HepG2 (cell line): ENCODE results near the gene CALML6. TPM values are rescaled to one million over a fixed set of nuclear protein-coding genes. Genes with fewer than 3 reads are reported as not detected.

Source experiments
- ARNTL ChIP-seq: sonication (generic); formaldehyde crosslinking; IDR thresholded peaks from 2 replicates; pipeline ENCODE4 v1.4.0; 2020; ENCODE audit warnings: mild to moderate bottlenecking, missing genetic modification reagents
- ATRX ChIP-seq: sonication (generic); formaldehyde crosslinking; IDR thresholded peaks from 2 replicates; pipeline ENCODE4 v1.4.0; 2020; ENCODE audit warnings: missing genetic modification reagents, borderline replicate concordance
- CC2D1A ChIP-seq: sonication (generic); formaldehyde crosslinking; IDR thresholded peaks from 2 replicates; pipeline ENCODE4 v1.8.1; 2023; ENCODE audit warnings: mild to moderate bottlenecking, missing genetic modification reagents
- GMEB1 ChIP-seq: sonication (generic); formaldehyde crosslinking; IDR thresholded peaks from 2 replicates; pipeline ENCODE4 v1.5.1; 2020; ENCODE audit warnings: missing genetic modification reagents, mild to moderate bottlenecking, borderline replicate concordance
- GRHL1 ChIP-seq: sonication (generic); formaldehyde crosslinking; conservative IDR thresholded peaks from 2 replicates; pipeline ENCODE4 v1.8.0; 2022; ENCODE audit warnings: missing genetic modification reagents
- NKX3-1 ChIP-seq: sonication (generic); formaldehyde crosslinking; IDR thresholded peaks from 2 replicates; pipeline ENCODE4 v1.5.0; 2020; ENCODE audit warnings: missing genetic modification reagents
- SIN3A ChIP-seq: IDR thresholded peaks from 2 replicates; pipeline ENCODE4 v1.6.1; 2011; ENCODE audit warnings: low read depth, mild to moderate bottlenecking, control low read depth, low read length, borderline replicate concordance
- SNAPC2 ChIP-seq: sonication (generic); formaldehyde crosslinking; IDR thresholded peaks from 2 replicates; pipeline ENCODE4 v1.8.1; 2022; ENCODE audit warnings: mild to moderate bottlenecking, missing genetic modification reagents
- TFDP2 ChIP-seq: sonication (generic); formaldehyde crosslinking; IDR thresholded peaks from 2 replicates; pipeline ENCODE4 v1.4.0; 2020; ENCODE audit warnings: missing genetic modification reagents
- TMF1 ChIP-seq: sonication (generic); formaldehyde crosslinking; IDR thresholded peaks from 2 replicates; pipeline ENCODE4 v1.8.1; 2022; ENCODE audit warnings: low read depth, missing genetic modification reagents
- ZFP36L2 ChIP-seq: sonication (generic); formaldehyde crosslinking; IDR thresholded peaks from 2 replicates; pipeline ENCODE4 v1.4.0; 2020; ENCODE audit warnings: missing genetic modification reagents
- ZNF20 ChIP-seq: sonication (generic); formaldehyde crosslinking; IDR thresholded peaks from 2 replicates; pipeline ENCODE4 v1.4.0; 2020; ENCODE audit warnings: mild to moderate bottlenecking, moderate library complexity, missing genetic modification reagents
- ZNF230 ChIP-seq: sonication (generic); formaldehyde crosslinking; IDR thresholded peaks from 2 replicates; pipeline ENCODE4 v1.4.0; 2020; ENCODE audit warnings: mild to moderate bottlenecking, missing genetic modification reagents
- ZNF703 ChIP-seq: sonication (generic); formaldehyde crosslinking; IDR thresholded peaks from 2 replicates; pipeline ENCODE4 v1.5.1; 2020; ENCODE audit warnings: missing genetic modification reagents, mild to moderate bottlenecking, moderate library complexity, borderline replicate concordance
- ZNF709 ChIP-seq: sonication (generic); formaldehyde crosslinking; IDR thresholded peaks from 2 replicates; pipeline ENCODE4 v1.5.0; 2020; ENCODE audit warnings: mild to moderate bottlenecking, missing genetic modification reagents
- ZNF761 ChIP-seq: sonication (generic); formaldehyde crosslinking; conservative IDR thresholded peaks from 2 replicates; pipeline ENCODE4 v1.4.0; 2020; ENCODE audit warnings: mild to moderate bottlenecking, missing genetic modification reagents
- ZNF816 ChIP-seq: sonication (generic); formaldehyde crosslinking; IDR thresholded peaks from 2 replicates; pipeline ENCODE4 v1.8.0; 2022; ENCODE audit warnings: missing genetic modification reagents, mild to moderate bottlenecking, borderline replicate concordance
- polyA plus RNA-seq, 8 experiments: library from polyadenylated mRNA; depleted of rRNA in 3 of 8; stranded (reverse) in 7 of 8; unstranded in 1 of 8; fragments of >200 nt; fragmentation: Illumina TruSeq in 4 of 8; extraction: Trizol in 4 of 8; gene quantifications; 2 replicates each; pipeline versions ENCODE4 v1.2.1 to v1.2.3, GENCODE V29; 2011 to 2016; ENCODE audit warnings: low read depth in 4 of 8, missing spikeins in 1 of 8, mixed read lengths in 1 of 8; ENCODE audit not compliant: insufficient read depth in 1 of 8
- total RNA-seq, 5 experiments: library from RNA; depleted of rRNA; stranded (reverse); fragments of >200 nt; fragmentation: Illumina TruSeq; extraction: Trizol; gene quantifications; 2 replicates each; pipeline ENCODE4 v1.2.3, GENCODE V29; 2016; ENCODE audit warnings: low read depth in 1 of 5
- TF ChIP-seq, protein P1 (sequence below): sonication (generic); formaldehyde crosslinking; IDR thresholded peaks from 2 replicates; pipeline ENCODE4 v1.4.0; 2020; ENCODE audit warnings: mild to moderate bottlenecking, missing genetic modification reagents, borderline replicate concordance
- TF ChIP-seq, protein P2 (sequence below): sonication (generic); formaldehyde crosslinking; IDR thresholded peaks from 2 replicates; pipeline ENCODE4 v1.4.0; 2020; ENCODE audit warnings: low read depth, mild to moderate bottlenecking, missing genetic modification reagents

Gene CALML6
- total and polyA plus RNA-seq, 2 of the 13 experiments (the other 11 are each of a cell fraction or from before 2014, with no cell fraction given) = 0.11 to 0.12 TPM

DNA sequence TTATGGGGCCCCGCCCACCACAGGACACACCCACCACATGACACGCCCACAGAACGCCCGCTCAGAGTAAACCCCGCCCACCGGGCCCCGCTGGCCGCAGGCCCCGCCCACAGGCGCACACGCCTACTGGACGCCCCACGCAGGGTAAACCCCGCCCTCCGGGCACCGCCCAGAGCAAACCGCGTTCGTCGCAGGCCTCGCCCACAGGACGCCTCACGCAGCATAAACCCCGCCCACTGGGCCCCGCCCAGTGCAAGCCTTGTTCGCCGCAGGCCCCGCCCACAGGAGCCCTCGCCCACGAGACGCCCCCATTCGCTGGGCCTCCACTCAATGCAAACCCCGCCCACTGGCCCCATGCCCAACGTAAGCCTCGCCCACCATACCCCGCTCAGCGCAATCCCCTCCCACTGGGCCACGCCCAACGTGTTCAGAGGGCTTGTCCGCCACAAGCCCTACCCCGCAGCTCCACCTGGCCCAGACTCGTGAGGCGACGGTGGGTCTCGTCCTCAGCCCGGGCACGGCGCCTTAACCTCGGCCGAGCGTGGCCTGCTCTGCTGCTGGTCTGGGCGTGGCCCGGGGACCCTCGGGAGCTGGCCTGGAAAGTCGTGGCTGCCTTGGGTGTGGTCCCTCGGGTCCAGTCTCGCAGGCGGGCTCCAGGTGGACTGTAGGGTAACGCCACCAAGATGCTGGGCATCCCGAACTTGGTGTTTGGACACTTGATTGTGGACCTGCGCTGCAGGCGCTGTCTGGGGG is 4.4 kb downstream of the CALML6 start (continued):
- TF ChIP-seq GMEB1 (CRISPR knock-in tag) = peak; percentile 81
- peak; percentile 27; the same call in 1 of the 2 replicates for TF ChIP-seq ARNTL (CRISPR knock-in tag)
- no peak; the same call in 1 of the 2 replicates for TF ChIP-seq TMF1
- no peak for TF ChIP-seq ZNF20 (CRISPR knock-in tag)
- TF ChIP-seq SIN3A = peak; percentile 48; the same call in 1 of the 2 replicates
- no peak for TF ChIP-seq ZNF709 (CRISPR knock-in tag)
- 0 out of 2 replicates have a peak, but pooled peaks have one; percentile 7 for TF ChIP-seq ZNF703
- TF ChIP-seq, protein P1, sequence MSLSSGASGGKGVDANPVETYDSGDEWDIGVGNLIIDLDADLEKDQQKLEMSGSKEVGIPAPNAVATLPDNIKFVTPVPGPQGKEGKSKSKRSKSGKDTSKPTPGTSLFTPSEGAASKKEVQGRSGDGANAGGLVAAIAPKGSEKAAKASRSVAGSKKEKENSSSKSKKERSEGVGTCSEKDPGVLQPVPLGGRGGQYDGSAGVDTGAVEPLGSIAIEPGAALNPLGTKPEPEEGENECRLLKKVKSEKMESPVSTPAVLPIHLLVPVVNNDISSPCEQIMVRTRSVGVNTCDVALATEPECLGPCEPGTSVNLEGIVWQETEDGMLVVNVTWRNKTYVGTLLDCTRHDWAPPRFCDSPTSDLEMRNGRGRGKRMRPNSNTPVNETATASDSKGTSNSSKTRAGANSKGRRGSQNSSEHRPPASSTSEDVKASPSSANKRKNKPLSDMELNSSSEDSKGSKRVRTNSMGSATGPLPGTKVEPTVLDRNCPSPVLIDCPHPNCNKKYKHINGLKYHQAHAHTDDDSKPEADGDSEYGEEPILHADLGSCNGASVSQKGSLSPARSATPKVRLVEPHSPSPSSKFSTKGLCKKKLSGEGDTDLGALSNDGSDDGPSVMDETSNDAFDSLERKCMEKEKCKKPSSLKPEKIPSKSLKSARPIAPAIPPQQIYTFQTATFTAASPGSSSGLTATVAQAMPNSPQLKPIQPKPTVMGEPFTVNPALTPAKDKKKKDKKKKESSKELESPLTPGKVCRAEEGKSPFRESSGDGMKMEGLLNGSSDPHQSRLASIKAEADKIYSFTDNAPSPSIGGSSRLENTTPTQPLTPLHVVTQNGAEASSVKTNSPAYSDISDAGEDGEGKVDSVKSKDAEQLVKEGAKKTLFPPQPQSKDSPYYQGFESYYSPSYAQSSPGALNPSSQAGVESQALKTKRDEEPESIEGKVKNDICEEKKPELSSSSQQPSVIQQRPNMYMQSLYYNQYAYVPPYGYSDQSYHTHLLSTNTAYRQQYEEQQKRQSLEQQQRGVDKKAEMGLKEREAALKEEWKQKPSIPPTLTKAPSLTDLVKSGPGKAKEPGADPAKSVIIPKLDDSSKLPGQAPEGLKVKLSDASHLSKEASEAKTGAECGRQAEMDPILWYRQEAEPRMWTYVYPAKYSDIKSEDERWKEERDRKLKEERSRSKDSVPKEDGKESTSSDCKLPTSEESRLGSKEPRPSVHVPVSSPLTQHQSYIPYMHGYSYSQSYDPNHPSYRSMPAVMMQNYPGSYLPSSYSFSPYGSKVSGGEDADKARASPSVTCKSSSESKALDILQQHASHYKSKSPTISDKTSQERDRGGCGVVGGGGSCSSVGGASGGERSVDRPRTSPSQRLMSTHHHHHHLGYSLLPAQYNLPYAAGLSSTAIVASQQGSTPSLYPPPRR (CRISPR knock-in tag) = no peak
- TF ChIP-seq ZNF816 = no peak
- TF ChIP-seq, protein P2, sequence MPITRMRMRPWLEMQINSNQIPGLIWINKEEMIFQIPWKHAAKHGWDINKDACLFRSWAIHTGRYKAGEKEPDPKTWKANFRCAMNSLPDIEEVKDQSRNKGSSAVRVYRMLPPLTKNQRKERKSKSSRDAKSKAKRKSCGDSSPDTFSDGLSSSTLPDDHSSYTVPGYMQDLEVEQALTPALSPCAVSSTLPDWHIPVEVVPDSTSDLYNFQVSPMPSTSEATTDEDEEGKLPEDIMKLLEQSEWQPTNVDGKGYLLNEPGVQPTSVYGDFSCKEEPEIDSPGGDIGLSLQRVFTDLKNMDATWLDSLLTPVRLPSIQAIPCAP (CRISPR knock-in tag) = no peak
- no peak for TF ChIP-seq GRHL1
- no peak; the same call in 1 of the 2 replicates for TF ChIP-seq TFDP2 (CRISPR knock-in tag)
- no peak for TF ChIP-seq ATRX (CRISPR knock-in tag)
- TF ChIP-seq ZNF230 (CRISPR knock-in tag) = no peak
- TF ChIP-seq NKX3-1 (CRISPR knock-in tag) = no peak
- no peak for TF ChIP-seq CC2D1A
- no peak for TF ChIP-seq ZNF761
- no peak for TF ChIP-seq SNAPC2 (CRISPR knock-in tag)
- TF ChIP-seq ZFP36L2 (CRISPR knock-in tag) = no peak; the same call in 1 of the 2 replicates
